Neural progenitor cell (in vitro differentiated cells): ENCODE measurements around the gene RFX1. TPM values are rescaled to one million over a fixed set of nuclear protein-coding genes. Genes with fewer than 3 reads are reported as not detected.
A peak's percentile ranks its signal among the peaks of the same experiment; 100 is the strongest.

Experiments used
- DNase-seq: peaks from one replicate; pipeline ENCODE4 v3.0.0-alpha.2; 2016; ENCODE audit warnings: low spot score
- H2AFZ ChIP-seq: fragments of 200-600 bp; sonication (generic); replicated peaks from 2 replicates; pipeline ENCODE4 v1.6.1; 2016; ENCODE audit warnings: antibody characterized with exemption
- H3F3A ChIP-seq: fragments of 200-600 bp; sonication (generic); 2 replicates; pipeline ENCODE4 v1.6.1; 2016; ENCODE audit warnings: antibody characterized with exemption, low read depth
- H3K27ac ChIP-seq: fragments of 200-600 bp; sonication (generic); 2 replicates; pipeline ENCODE4 v1.5.1; 2016; ENCODE audit warnings: mild to moderate bottlenecking
- H3K27me3 ChIP-seq: fragments of 200-600 bp; sonication (generic); 2 replicates; pipeline ENCODE4 v1.6.1; 2016; ENCODE audit warnings: mild to moderate bottlenecking, moderate library complexity
- H3K36me3 ChIP-seq: fragments of 200-600 bp; sonication (generic); 2 replicates; pipeline ENCODE4 v1.5.1; 2016
- H3K4me1 ChIP-seq: fragments of 200-600 bp; sonication (generic); 2 replicates; pipeline ENCODE4 v1.6.1; 2016; ENCODE audit warnings: mixed run types
- H3K4me2 ChIP-seq: fragments of 200-600 bp; sonication (generic); 2 replicates; pipeline ENCODE4 v1.6.1; 2016
- H3K4me3 ChIP-seq: fragments of 200-600 bp; sonication (generic); 2 replicates; pipeline ENCODE4 v1.5.1; 2016
- H3K79me2 ChIP-seq: fragments of 200-600 bp; sonication (generic); 2 replicates; pipeline ENCODE4 v1.6.1; 2016; ENCODE audit warnings: low read depth
- H3K9ac ChIP-seq: fragments of 200-600 bp; sonication (generic); 2 replicates; pipeline ENCODE4 v1.6.1; 2016
- H3K9me3 ChIP-seq: fragments of 200-600 bp; sonication (generic); 2 replicates; pipeline ENCODE4 v1.5.1; 2016; ENCODE audit warnings: low read depth
- H4K20me1 ChIP-seq: fragments of 200-600 bp; sonication (generic); 2 replicates; pipeline ENCODE4 v1.6.1; 2016; ENCODE audit warnings: low read depth
- H3K27ac Mint-ChIP-seq: 3 replicates; pipeline ENCODE4 v1.8.0; 2021; ENCODE audit warnings: mixed read lengths
- H3K27me3 Mint-ChIP-seq: 2 replicates; pipeline ENCODE4 v1.8.0; 2022; ENCODE audit warnings: low read depth, mild to moderate bottlenecking, inconsistent platforms, moderate library complexity, mixed read lengths; ENCODE audit not compliant: insufficient read depth
- H3K36me3 Mint-ChIP-seq: 3 replicates; pipeline ENCODE4 v1.8.0; 2021; ENCODE audit warnings: mixed read lengths
- H3K4me1 Mint-ChIP-seq: 3 replicates; pipeline ENCODE4 v1.8.0; 2021; ENCODE audit warnings: mixed read lengths
- H3K4me3 Mint-ChIP-seq: 3 replicates; pipeline ENCODE4 v1.8.0; 2021; ENCODE audit warnings: mild to moderate bottlenecking, moderate library complexity, mixed read lengths
- H3K9me3 Mint-ChIP-seq: 3 replicates; pipeline ENCODE4 v1.8.0; 2020; ENCODE audit warnings: mixed read lengths
- EZH2 ChIP-seq: fragments of 200-600 bp; sonication (generic); IDR thresholded peaks from 2 replicates; pipeline ENCODE4 v1.6.1; 2017; ENCODE audit warnings: antibody characterized with exemption, mild to moderate bottlenecking, moderate library complexity
- EZH2phosphoT487 ChIP-seq: fragments of 200-600 bp; sonication (generic); IDR thresholded peaks from 2 replicates; pipeline ENCODE4 v1.6.1; 2017; ENCODE audit warnings: antibody characterized with exemption
- total RNA-seq: library from RNA; depleted of rRNA; stranded (reverse); fragments of >200 nt; gene quantifications from 2 replicates; pipeline ENCODE4 v1.2.3, GENCODE V29; 2015; ENCODE audit warnings: low replicate concordance
- TF ChIP-seq, protein P1 (sequence below): fragments of 200-600 bp; sonication (generic); IDR thresholded peaks from 2 replicates; pipeline ENCODE4 v1.5.1; 2017; ENCODE audit warnings: antibody characterized with exemption, mild to moderate bottlenecking

RFX1 gene
- total RNA-seq, 1 donor from 2014 or later = 1.0 TPM

DNA sequence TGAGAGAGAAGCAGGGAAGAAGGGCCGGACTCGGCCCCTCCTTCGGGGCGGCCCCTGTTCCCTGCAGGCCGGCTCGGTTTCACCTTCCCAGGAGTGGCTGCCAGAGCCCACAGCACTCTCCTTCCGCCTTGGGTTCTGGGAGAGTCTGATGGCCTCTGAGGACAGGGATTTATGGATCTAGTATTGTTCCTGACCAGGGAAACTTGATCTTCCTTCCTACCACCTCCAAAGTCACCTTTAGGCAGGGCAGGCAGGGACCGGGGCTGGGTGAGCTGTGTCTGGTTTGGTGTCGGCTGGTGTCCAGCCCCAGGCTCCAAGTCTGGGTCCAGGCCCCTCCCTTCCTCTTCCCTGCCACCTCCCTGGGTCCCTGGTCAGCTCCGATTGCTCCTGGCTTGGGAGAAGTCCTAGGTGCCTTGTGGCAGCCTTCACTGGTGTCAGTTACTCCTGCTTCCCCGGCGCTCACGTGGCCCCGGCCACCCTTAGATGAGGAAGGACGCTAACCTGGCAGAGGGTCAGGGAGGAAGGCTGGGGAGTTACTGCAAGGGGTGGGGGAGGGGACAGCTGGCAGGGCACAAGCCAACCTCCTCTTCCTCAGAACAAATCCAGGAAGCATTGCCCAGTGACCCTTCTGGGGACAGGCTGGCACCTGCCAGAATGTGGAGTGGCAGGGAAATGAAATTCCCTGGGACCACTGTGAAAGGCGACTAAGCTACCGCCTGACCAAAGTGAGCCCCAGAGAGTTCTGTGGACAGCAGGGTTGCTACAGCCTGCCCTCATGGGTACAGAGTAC is 18.8 kb downstream of the RFX1 start:
- peaks cover 11% of the 10 kb centered on the region for H4K20me1 ChIP-seq
- no peak for DNase-seq
- peaks cover 17% of the 10 kb centered on the region for H3K4me1 ChIP-seq
- H3K27ac ChIP-seq = no peak overlapping the region
- H3K36me3 Mint-ChIP-seq = peaks cover 14% of the 10 kb centered on the region
- no peaks in the 10 kb centered on the region for H3K9me3 Mint-ChIP-seq
- H3F3A ChIP-seq = no peaks in the 10 kb centered on the region
- no peaks in the 10 kb centered on the region for H3K9me3 ChIP-seq
- H3K36me3 ChIP-seq = no peaks in the 10 kb centered on the region
- H3K4me3 ChIP-seq = no peak overlapping the region
- H2AFZ ChIP-seq = no peak overlapping the region
- peaks cover 3% of the 10 kb centered on the region for H3K27me3 Mint-ChIP-seq
- no peaks in the 10 kb centered on the region for H3K27me3 ChIP-seq
- no peak overlapping the region for H3K4me2 ChIP-seq
- H3K79me2 ChIP-seq = no peaks in the 10 kb centered on the region
- no peak overlapping the region for H3K9ac ChIP-seq
- no peak overlapping the region for H3K27ac Mint-ChIP-seq
- no peak overlapping the region for H3K4me3 Mint-ChIP-seq
- TF ChIP-seq, protein P1, sequence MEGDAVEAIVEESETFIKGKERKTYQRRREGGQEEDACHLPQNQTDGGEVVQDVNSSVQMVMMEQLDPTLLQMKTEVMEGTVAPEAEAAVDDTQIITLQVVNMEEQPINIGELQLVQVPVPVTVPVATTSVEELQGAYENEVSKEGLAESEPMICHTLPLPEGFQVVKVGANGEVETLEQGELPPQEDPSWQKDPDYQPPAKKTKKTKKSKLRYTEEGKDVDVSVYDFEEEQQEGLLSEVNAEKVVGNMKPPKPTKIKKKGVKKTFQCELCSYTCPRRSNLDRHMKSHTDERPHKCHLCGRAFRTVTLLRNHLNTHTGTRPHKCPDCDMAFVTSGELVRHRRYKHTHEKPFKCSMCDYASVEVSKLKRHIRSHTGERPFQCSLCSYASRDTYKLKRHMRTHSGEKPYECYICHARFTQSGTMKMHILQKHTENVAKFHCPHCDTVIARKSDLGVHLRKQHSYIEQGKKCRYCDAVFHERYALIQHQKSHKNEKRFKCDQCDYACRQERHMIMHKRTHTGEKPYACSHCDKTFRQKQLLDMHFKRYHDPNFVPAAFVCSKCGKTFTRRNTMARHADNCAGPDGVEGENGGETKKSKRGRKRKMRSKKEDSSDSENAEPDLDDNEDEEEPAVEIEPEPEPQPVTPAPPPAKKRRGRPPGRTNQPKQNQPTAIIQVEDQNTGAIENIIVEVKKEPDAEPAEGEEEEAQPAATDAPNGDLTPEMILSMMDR = no peak
- TF ChIP-seq EZH2phosphoT487 (no peak), EZH2 (no peak)
- H3K4me1 Mint-ChIP-seq = peaks cover 30% of the 10 kb centered on the region

DNA sequence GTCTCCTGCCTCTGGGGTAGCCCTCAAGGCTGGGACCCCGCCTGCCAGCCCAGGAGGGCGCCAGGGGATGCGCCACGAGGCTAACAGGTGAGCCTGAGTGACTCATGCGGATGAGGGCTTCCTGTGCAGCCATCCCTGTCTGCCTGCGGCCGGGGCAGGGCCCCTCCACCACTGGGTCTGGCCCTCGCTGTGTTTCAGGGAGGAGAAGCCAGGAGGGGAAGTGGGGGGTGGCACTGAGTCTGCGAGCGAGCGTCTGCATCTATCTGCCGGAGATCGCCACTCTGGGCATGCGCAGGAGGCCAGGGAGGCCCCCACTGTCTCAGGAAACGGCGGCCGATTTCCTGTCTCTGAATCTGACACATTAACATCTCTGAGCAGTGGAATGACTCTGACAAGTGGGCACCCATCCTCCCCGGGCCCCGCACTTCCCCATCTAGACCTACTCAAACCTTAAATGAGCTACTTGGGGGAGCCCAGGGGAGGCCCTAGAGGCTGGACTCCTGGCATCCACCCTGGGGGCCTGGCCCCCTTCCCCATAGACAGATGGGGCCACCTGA is 19.7 kb downstream of the RFX1 start:
- H4K20me1 ChIP-seq = peaks cover 11% of the 10 kb centered on the region
- H3K9me3 ChIP-seq = no peaks in the 10 kb centered on the region
- H3K9me3 Mint-ChIP-seq = no peaks in the 10 kb centered on the region
- H3K27me3 ChIP-seq = no peaks in the 10 kb centered on the region
- H2AFZ ChIP-seq = no peak overlapping the region
- no peaks in the 10 kb centered on the region for H3K36me3 ChIP-seq
- no peaks in the 10 kb centered on the region for H3F3A ChIP-seq
- peaks cover 12% of the 10 kb centered on the region for H3K36me3 Mint-ChIP-seq
- TF ChIP-seq, protein P1 = no peak
- no peak for TF ChIP-seq EZH2phosphoT487
- TF ChIP-seq EZH2 = no peak
- no peak overlapping the region for H3K9ac ChIP-seq
- no peaks in the 10 kb centered on the region for H3K79me2 ChIP-seq
- H3K4me1 ChIP-seq = peaks cover 17% of the 10 kb centered on the region
- H3K4me2 ChIP-seq = peak overlapping the region; percentile 40
- no peaks in the 10 kb centered on the region for H3K27me3 Mint-ChIP-seq
- DNase-seq = peak; percentile 55
- H3K4me3 Mint-ChIP-seq = no peak overlapping the region
- no peak overlapping the region for H3K4me3 ChIP-seq
- no peak overlapping the region for H3K27ac ChIP-seq
- no peak overlapping the region for H3K27ac Mint-ChIP-seq
- peaks cover 30% of the 10 kb centered on the region for H3K4me1 Mint-ChIP-seq

GRCh38 chr19:13985771-13986347 is 20.3 kb downstream of the RFX1 start:
- H3K4me1 ChIP-seq = peaks cover 17% of the 10 kb centered on the region
- H4K20me1 ChIP-seq = peaks cover 11% of the 10 kb centered on the region
- no peak overlapping the region for H3K4me3 ChIP-seq
- Mint-ChIP-seq H3K27ac (no peak overlapping the region), H3K4me1 (peaks cover 28% of the 10 kb centered on the region), H3K9me3 (no peaks in the 10 kb centered on the region), H3K27me3 (peaks cover 2% of the 10 kb centered on the region), H3K36me3 (peaks cover 9% of the 10 kb centered on the region), H3K4me3 (no peak overlapping the region)
- peak overlapping the region; percentile 40 for H3K4me2 ChIP-seq
- no peaks in the 10 kb centered on the region for H3K79me2 ChIP-seq
- H2AFZ ChIP-seq = no peak overlapping the region
- H3K27me3 ChIP-seq = no peaks in the 10 kb centered on the region
- H3F3A ChIP-seq = no peaks in the 10 kb centered on the region
- no peak for DNase-seq
- no peaks in the 10 kb centered on the region for H3K9me3 ChIP-seq
- no peaks in the 10 kb centered on the region for H3K36me3 ChIP-seq
- H3K9ac ChIP-seq = no peak overlapping the region
- no peak for TF ChIP-seq EZH2
- TF ChIP-seq, protein P1 = no peak
- TF ChIP-seq EZH2phosphoT487 = no peak
- H3K27ac ChIP-seq = no peak overlapping the region
